GM12874 (cell line): ENCODE results near the gene BPIFB4.

Source experiments
- TF ChIP-seq, protein P1 (sequence below): IDR thresholded peaks from 2 replicates; pipeline ENCODE4 v1.5.1; 2011; ENCODE audit warnings: low read depth, mild to moderate bottlenecking, control low read depth, low read length, moderate library complexity; ENCODE audit not compliant: insufficient read depth

BPIFB4 gene

DNA sequence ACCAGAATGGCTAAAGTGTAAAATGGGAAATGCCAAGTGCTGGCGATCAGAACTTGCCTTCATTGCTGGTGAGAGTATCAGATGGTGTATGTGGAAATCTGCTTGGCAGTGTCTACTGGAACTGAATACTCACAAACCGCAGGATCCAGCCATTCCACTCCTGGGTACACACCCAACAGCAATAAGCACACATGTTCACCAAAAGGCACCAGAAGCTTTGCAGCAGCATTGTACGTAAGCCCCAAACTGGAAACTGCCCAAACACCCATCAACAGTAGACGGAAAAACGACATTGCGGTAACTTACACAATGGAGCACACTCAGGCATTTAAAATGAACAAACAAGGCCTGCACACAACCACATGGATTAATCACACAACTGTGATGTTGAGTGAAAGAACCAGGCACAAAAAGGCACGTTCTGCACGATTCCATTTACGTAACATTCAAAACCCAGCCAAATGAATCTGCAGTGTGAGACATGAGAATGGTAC lies 51.2 kb downstream of the BPIFB4 start:
- TF ChIP-seq, protein P1, sequence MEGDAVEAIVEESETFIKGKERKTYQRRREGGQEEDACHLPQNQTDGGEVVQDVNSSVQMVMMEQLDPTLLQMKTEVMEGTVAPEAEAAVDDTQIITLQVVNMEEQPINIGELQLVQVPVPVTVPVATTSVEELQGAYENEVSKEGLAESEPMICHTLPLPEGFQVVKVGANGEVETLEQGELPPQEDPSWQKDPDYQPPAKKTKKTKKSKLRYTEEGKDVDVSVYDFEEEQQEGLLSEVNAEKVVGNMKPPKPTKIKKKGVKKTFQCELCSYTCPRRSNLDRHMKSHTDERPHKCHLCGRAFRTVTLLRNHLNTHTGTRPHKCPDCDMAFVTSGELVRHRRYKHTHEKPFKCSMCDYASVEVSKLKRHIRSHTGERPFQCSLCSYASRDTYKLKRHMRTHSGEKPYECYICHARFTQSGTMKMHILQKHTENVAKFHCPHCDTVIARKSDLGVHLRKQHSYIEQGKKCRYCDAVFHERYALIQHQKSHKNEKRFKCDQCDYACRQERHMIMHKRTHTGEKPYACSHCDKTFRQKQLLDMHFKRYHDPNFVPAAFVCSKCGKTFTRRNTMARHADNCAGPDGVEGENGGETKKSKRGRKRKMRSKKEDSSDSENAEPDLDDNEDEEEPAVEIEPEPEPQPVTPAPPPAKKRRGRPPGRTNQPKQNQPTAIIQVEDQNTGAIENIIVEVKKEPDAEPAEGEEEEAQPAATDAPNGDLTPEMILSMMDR = no peak

DNA sequence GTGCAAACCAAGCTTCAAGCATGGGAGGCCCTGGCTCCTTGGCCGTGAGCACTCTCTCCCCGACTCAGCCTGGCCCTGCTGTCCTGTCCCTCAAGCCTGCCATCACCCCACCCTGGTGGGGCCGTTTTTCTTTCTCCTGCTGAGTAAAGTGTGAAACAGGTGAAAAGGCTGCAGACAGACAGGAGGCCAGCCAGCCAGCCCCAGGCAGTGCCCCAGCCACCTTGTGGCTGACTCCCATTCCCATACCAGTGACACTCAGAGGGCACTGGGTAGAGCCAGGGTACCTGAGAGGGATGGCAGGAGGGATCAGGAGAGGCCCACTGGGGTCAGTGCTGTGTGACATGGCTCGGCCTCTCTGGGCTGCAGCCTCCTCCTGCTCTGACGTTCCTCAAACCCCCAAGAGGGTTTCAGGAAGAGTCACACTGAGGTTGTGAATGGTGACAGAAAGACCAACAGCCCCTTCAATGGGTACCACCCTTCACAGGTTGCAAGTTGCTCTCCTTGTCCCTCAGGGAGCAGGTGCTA lies 52.6 kb downstream of the BPIFB4 start:
- TF ChIP-seq, protein P1 = no peak

DNA sequence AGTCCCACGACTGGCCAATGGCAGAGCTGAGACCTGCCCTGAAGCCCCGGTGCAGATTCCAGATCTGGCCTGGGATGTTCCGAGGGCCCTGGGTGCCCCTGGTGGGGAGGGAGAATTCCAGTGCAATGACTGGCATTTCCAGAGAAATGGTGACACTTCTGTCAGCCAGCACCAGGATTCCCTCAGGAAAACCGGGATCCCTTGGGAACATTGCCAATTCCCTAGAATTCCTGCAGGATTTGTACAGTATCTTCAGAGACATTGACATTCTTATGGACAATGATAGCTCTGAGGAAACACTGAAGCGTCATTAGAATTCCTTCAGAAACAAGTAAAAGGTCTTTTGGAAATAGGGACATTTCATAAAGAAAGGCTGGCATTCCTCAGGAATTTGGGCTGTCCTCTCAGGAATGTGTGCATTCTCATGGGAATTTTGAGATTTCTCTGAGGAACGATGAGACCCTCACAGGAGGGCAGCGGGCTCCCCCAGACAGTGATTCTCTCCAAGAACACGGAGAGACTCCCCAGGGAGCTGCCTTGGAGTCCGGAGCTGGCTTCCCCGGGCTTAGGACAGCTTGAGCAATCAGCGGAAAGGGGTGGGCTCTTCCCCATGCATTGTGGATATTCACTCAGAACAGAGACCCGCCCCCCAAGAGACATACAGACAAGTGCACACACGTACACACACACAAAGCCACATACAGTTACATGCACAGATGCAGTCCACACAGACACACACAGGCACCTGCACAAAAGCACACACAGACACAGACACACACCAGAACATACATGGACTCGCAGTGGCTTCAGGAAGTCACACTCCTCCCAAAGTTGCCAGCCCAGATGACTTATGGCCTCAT lies 53.3 kb downstream of the BPIFB4 start:
- TF ChIP-seq, protein P1 = no peak

DNA sequence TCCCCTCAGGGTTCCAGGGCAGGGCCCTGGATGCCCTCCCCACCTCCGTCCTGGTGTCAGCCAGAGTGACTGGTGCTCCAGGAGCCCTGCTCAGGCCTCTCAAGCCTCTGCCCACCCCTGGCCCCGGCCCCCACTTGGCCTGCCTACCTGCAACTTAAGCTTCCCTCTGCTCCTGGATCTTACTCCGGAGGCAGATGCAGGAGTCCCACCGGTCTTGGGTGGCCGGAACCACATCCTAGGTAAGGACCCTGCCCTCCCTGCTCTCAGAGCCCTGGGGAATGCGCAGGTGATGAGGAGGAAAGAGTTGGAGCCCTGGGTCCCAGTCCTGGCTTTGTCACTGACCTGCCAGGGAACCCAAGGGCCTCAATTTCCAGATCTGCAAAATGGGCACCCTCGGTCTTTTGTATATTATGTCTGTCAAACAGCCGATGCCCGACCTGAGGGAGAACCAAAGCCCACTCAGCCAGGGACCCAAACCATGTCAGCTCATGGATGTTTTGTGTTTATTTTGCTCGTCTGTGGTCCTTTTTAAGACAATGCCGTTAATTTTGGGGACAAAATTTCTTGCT lies 54.0 kb downstream of the BPIFB4 start:
- TF ChIP-seq, protein P1 = no peak

DNA sequence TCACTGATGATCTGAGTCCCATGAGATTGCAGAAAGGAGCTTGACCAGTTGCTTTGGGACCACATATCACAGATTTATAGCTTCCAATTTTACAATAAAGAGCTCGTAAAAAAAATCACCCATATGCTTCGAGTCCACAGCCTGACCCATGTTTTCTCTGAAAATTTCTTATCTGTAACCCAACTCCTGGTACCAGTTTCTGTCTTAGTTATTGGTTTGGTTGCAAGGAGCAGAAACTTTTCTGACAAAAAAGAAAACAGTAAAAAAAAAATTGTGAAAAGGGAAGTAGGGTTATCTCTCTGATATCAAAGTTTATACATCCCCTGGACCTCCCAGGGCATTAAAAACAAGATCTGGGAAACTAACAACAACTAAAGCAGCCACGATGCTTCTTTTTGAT lies 57.8 kb downstream of the BPIFB4 start:
- TF ChIP-seq, protein P1 = no peak

DNA sequence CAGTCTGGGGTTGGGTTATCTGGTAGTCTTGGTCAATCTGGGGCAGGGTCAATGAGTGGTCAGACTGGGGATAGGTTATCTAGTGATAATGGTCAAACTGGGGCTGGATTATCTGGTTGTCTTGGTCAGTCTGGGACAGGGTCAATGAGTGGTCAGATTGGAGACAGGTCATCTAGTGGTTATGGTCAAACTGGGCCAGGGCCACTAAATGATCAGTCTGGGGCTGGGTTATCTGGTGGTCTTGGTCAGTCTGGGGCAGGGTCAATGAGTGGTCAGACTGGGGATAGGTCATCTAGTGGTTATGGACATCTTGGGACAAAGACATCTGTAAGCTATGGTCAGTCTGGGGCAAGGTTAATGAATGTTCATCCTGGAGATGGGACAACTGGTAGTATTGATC lies 60.0 kb downstream of the BPIFB4 start:
- TF ChIP-seq, protein P1 = no peak

DNA sequence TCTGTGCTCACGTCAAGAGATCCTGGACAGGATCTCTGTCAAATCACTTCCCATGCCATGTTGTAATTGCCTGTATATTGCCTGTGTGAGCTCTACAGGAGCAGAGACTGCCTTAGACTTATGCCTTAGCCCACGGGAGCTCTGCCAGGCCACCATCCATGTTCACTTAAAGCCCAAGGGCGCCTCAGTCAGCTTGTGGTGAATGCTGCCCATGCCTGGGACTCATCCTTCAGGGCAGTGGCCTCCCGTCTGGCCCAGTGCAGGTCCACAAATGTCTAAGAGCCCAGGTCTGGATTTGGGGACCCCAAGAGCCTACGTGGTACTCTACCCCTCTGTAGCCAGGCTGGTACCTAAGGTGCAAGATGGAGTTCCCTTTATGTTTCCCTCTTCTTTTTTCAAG lies 66.1 kb downstream of the BPIFB4 start:
- TF ChIP-seq, protein P1 = no peak
